HG03432 (cell line): ENCODE measurements around the gene DPP9.
"Not testable (repeated sequence)": the region's sequence is repeated elsewhere in the genome, so short reads cannot be mapped to it uniquely, and the experiment has no call there.

ENCODE experiments used
- ATAC-seq: cut with Tn5 transposase; IDR thresholded peaks from one replicate; pipeline ENCODE4 v1.9.1; 2021; ENCODE audit warnings: mild to moderate bottlenecking, moderate library complexity; ENCODE audit not compliant: unreplicated experiment

Gene DPP9

GRCh38 chr19:4691373-4691772, 32.3 kb downstream of the DPP9 start:
- no peak for ATAC-seq

- ATAC-seq = no peak
Observed at GRCh38 chr19:4690361-4690760, 33.3 kb downstream of the DPP9 start.

- no peak for ATAC-seq
Observed at GRCh38 chr19:4689403-4689802, 34.2 kb downstream of the DPP9 start.

- no peak for ATAC-seq
Observed at GRCh38 chr19:4688587-4688986, 35.1 kb downstream of the DPP9 start.

GRCh38 chr19:4687396-4687795, 36.2 kb downstream of the DPP9 start:
- ATAC-seq = no peak

DNA sequence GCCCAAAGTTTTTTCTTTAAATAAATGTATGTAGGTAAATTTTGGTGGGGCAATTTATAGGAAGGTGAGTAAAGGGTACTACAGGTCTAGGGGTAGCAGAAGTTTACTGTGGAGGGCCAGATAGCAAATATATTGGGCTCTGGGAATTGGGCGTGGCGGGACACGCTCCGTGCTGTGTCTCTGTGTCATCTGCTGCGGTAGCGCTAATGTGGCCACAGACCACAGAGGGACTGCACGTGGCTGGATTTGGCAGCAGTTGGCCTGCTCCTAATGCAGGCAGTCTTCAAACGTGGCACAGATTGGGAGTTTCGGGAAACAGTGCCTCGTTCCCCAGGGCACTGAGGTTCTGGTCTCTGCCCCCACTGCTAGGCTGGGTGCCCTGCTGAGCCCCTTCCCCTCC, 36.9 kb downstream of the DPP9 start:
- ATAC-seq = no peak

DNA sequence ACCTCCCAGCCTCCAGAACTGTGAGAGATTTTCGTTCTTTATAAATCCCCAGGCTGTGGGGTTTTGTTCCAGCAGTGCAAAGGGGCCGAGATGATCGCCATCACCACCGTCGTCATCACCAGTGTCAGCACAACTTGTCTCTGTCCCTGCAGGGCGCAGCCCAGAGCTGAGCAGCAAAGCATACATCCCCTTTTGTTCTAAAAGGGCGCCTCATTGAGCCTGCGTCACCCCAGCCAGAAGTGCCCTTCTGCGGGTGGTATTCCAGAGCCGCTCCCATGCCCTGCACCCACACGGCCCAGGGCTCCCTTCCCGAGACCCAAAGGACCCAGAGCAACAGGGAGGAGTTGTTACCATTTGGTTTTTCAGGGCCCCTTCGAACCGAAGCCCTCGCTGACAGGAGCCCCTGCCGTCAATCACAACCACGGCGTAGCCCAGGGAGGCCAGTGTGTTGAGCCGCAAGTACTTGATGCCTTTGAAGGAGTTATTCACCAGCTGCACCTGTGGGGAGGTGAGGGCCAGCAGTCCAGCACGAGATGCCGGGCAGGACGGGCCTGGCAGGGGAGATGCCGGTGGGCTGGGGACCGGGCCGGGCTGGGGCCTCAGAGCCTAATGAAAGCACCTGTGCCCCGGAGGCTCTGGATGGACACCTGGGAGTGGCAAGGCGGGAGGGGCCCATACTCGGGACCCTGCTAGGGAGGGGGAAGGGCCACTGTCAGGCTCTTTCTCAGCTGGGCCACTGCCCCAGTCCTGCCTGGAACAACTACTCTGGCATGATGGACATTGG, 39.1 kb downstream of the DPP9 start:
- ATAC-seq = no peak

- ATAC-seq = no peak
Observed at GRCh38 chr19:4682417-4683200, 41.0 kb downstream of the DPP9 start.

DNA sequence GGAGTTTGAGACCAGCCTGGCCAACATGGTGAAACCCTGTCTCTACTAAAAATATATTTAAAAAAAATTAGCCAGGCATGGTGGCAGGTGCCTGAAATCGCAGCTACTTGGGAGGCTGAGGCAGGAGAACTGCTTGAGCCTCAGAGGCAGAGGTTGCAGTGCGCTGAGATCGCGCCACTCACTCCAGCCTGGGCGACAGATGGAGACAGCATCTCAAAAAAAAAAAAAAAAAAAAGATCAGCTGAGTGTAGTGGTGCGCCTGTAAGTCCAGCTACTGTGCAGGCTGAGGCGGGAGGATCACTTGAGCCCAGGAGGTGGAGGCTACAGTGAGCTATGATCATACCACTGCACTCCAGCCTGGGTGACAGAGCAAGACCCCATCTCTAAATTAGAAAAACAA, 43.6 kb downstream of the DPP9 start:
- ATAC-seq = not testable (repeated sequence)

GRCh38 chr19:4678881-4679790, 44.5 kb downstream of the DPP9 start:
- no peak for ATAC-seq

DNA sequence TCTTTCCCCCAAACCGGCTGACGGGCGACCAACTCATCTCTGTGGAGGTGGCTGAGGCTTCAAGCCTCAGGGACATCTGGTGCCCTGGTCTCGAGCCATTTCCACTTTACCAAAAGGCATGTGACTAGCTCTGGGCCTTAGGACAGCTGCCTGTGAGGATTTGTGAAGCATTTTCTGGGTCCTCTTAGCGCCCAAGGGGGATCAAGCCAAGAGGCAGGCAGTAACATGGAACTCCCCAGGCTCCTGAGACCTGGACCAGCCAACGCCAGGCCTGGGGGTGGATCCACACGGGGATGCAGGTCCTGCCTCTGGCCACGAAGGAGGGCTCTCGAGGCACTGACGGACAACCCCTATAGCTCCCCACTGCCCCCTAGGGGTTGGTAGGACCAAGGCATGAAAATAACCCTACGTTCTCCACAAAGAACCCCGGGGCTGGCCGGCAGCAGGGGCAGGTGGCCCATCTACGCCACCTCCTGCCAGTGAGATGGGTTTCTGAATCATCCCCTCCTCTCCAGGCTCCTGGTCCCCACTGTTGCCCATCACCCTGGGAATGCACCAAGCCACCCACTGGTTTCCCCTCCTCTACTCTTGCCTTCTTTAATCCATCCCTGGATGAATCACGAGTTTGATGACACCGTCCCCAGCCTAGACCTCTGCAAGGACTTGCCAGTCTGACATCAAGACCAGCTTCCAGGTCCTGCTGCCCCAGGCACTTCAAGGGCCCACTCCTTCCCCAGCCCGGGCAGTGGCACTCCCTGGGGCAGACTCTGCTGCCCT, 46.5 kb downstream of the DPP9 start:
- no peak for ATAC-seq

DNA sequence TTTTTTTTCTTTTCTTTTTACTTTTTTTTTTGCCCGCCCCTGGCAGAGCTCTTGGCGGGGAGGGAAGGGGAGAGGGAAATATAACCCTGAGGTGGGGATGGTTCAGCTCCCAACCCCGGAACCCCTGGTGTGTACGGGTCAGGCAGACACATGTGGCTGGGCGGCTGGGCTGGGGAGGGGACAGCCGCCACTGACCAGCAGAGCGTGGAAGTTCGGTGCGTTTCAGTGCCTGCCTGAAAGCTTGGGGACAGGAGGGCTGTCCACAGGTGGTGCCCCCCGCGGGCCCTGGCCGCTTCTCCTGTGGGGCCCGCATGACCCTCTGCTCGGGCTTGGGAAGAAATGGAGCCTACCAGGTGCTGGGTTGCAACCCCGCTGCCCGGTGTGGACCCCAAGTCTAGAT, 48.3 kb downstream of the DPP9 start:
- no peak for ATAC-seq

DNA sequence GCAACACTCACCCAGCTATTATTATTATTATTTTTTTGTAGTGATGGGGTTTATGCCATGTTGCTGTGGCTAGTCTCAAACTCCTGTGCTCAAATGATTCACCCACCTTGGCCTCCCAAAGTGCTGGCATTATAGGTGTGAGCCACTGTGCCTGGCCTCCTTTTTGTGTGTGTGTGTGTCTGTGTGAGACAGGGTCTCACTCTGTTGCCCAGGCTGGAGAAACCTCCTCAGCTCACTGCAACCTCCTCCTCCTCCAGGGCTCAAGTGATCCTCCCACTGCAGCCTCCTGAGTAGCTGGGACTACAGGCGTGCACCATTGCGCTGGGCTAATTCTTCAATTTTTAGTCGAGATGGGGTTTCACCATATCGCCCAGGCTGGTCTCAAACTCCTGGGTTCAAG, 49.9 kb downstream of the DPP9 start:
- ATAC-seq = no peak

DNA sequence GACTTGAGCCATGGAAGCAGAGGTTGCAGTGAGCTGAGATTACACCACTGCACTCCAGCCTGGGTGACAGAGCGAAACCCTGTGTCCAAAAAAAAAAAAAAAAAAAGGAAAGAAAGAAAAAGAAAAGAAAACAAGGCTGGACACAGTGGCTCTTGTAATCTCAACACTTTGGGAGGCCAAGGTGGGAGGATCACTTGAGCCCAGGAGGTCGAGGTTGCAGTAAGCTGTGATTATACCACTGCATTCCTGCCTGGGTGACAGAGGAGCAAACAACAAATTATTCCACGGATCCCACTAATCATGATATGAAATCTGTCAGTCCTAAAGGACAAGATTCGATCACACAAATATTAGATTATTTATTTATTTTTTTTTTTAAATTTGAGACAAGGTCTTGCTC, 50.4 kb downstream of the DPP9 start:
- no peak for ATAC-seq

- no peak for ATAC-seq
Observed at GRCh38 chr19:4671185-4671851, 52.3 kb downstream of the DPP9 start.

- ATAC-seq = peak; percentile 86
Observed at GRCh38 chr19:4669723-4670480, 53.7 kb downstream of the DPP9 start, which contains the start of gene MYDGF. MYDGF (minus strand) TSS chr19:4670342; CDS start chr19:4670334, 8 bp downstream.

- ATAC-seq = no peak
Observed at GRCh38 chr19:4664642-4665041, 59.0 kb downstream of the DPP9 start.

GRCh38 chr19:4662812-4663211, 60.8 kb downstream of the DPP9 start:
- ATAC-seq = no peak

DNA sequence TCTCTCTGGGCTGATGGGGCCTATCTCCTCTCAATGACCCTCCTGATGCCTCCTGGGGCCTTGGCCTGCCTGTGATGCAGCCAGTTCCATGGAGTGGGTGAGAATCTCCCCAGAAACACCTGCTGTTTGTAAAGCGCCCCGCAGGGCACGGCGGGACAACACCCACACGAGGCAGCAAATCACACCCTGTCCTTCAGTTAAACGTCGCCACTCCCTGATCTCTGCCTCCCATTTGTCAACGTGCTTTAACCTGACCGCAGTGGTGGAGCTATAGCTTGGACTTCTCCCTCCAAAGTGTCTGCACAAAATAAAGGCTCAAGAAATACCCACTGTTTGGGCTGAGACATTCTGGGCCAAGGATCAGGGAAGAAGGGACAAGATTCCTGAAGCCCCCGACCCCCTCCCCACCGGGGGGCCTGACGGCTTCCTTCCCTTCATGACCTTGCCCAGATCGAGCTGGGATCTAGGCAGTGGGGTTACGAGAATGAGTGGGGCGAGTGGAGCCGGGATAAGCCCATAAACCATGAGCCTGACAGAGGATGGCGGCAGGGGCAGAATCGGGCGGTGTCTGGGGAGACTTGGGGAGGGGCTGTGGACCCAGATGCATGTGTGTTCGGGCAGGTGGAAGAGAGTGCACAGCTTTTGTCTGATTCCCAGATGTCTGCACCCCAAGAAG, 61.5 kb downstream of the DPP9 start:
- ATAC-seq = no peak
